ENCODE results near the gene C1orf198.
A peak's percentile ranks its signal among the peaks of the same experiment; 100 is the strongest.

Gene C1orf198, protein sequence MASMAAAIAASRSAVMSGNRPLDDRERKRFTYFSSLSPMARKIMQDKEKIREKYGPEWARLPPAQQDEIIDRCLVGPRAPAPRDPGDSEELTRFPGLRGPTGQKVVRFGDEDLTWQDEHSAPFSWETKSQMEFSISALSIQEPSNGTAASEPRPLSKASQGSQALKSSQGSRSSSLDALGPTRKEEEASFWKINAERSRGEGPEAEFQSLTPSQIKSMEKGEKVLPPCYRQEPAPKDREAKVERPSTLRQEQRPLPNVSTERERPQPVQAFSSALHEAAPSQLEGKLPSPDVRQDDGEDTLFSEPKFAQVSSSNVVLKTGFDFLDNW

DNA sequence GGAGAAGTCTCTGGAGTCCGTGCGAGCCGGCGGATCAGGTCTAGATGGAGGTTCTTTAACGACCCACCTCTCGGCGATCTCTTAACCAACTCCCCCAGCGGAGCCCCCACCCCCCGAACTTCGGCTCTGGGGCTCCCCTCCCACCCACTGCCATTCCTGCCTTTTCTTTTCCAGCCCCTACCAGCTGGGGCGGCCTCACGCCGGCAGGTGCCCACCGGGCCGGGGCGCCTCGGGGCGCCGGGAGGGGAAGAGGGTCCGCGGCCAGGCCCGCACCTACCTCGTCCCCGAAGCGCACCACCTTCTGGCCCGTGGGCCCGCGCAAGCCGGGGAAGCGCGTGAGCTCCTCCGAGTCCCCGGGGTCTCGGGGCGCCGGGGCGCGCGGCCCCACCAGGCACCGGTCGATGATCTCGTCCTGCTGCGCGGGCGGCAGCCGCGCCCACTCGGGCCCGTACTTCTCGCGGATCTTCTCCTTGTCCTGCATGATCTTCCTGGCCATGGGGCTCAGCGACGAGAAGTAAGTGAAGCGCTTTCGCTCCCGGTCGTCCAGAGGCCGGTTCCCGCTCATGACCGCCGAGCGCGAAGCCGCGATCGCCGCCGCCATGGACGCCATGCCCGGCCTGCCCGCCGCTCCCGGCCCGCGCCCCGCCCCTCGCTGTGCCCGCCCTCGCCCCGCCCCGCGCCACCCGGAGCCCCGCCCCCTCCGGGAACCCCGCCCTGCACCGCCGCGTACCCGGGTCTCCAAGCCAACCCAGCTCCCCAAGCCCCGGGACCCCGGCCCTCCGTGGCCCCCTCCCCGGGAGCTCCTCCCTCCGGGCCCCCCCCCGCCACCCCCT lies at the start of gene C1orf198:
C1orf198 (minus strand) TSS at position 619 of the 833 bp plus-strand sequence; CDS start at position 610, 9 bp downstream.
- peak; percentile 72 for DNase-seq

DNA sequence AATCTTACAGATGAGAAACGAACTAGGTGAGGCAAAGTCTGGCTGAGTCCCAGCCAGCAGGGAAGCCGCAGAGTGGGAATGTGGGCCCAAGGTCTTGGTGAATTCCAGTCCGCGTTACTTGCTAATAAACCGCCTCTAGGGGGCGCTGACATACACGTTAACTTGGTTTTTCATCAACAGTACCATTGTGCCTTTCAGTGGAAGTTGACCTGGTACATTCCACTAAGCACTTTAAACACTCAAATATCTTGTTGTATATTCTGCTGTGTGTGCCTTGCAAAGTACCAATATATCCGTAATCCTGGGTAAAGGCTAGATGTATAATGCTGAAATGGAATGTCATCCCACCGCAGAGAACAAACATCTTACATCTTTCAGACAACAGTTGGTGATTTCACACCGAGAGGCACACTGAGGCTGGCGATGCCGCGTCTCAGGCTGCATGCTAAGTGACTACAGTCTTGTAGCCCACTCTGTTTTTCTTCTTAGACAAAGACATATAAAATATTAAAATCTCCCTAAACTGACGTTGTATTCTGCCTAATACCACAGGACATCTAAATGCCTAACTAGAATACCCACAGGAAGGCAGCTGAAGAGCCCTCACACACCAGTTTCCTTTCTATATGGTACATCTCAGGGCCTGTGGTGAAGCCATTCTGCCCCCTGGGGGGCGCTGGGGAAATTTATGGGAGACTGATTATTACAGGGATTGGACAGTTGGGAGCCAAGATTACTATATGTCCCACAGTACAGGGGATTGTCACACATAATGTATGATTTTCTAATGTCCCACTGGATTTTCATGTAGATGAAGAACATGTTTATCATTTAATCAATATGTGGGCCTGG lies 49.2 kb upstream of the C1orf198 start:
- DNase-seq: peak; percentile 39

DNA sequence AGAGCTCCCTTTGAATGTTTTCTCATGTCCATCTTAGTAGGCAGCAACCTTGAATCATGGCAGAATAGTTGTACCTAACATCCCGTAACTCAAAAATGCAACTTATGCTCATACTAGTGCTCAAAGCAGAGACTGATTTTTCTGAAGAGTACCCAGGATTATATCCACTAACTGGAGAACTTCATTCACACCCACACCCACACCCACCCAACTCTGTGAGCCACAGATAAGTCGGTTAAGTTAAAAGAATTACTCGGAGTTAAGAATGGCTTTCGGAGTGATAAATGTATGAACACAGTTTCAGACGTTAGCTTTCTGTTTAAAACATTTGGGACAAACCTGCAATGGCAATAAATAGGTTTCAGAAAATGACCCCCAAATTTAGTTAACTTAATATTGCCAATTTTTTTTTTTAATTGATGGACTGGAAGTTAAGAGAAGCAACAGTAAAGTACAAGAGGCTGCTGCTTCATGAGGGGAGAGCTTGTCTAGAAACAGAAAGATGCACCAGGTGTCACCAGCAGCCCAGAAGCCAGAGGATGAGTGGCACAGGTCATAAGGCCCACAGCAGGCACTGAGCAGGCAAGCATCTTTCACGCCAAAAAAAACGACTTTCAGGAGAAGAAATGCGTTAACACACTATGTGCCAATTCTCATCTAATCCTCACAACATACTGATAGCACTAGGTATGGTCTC lies 48.4 kb upstream of the C1orf198 start:
- no peak for DNase-seq

GRCh38 chr1:230915078-230915477 lies 46.8 kb upstream of the C1orf198 start:
- no peak for DNase-seq

GRCh38 chr1:230913496-230913895 lies 45.2 kb upstream of the C1orf198 start:
- DNase-seq: no peak

GRCh38 chr1:230910755-230911117 lies 42.4 kb upstream of the C1orf198 start:
- no peak for DNase-seq

DNA sequence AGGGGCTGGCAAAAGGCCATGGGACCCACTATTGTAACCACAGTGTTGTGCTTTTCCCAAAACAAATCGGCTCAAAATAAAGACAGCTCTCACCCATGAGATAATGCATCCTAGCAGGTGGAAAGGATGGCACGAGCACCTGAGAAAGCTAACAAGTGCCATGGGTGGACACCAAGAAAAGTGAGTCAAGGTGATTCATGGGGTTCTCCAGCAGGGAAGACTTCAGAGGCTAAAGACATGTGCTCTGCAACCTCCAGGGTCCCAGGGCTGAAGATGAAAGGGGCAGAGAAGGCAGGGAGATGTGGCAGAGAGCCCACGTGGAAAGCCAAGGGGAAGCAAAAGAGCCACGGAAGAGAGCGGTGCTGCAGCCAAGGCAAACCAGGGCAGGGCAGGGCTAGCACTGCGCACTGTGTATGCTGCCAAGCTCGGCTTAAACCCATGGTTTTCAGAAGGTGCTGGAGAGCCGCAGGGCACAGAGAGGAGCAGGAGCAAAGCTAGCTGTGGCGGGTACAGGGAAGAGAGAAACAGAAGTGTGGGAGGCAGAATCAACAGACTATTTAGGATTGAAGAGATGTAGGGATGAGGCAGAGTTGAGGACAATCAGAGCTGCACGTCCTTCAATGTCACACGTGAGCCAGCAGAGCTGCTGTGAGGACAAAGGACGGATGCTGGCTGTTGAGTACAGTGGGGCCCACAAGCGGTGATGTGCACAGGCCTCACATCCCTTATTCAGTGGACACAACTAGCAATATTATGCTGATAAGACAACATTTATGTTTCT lies 41.8 kb upstream of the C1orf198 start:
- DNase-seq: no peak

- no peak for DNase-seq
Observed at GRCh38 chr1:230907472-230908205, 39.3 kb upstream of the C1orf198 start.

- DNase-seq: no peak
Observed at GRCh38 chr1:230906226-230906625, 37.9 kb upstream of the C1orf198 start.

DNA sequence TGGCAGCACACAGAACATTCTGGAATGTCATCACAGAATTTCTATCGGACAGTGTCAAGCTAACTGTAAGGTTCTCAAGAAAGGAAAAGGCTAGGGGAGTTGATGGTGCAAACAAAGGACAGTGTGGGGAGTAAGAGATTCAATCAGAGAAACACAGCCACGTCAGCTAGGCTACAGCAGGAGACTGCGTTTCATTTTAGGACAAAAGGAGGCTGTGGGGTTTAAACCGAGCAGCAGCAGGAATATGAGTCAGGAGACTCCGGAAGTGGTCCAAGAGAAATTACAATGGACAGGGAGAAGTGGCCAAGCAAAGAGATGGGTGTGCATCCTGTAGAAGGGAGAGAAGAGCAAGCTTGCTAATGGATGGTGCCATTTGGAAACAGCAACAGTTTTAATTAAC lies 37.4 kb upstream of the C1orf198 start:
- no peak for DNase-seq

- DNase-seq: no peak
Observed at GRCh38 chr1:230902349-230902923, 34.1 kb upstream of the C1orf198 start.

DNA sequence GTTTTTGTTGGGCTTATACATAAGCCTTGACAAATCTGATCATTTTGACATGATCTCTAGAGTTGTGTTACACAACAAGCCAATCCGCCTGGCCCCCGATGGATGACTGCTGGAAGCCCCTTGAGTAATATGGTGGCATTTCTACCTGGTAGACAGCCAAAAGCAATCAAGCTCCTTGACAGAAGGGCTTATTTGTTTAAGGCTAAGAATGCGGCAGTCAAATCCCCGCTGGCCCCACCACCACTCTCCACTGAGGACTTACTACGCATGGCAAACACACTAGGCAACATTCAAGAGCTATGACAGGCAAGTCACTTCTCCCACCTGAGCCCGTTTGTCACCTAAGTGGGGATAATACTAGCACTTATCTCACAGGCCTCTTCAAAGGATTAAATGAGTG lies 33.4 kb upstream of the C1orf198 start:
- DNase-seq: no peak

- no peak for DNase-seq
Observed at GRCh38 chr1:230900984-230901383, 32.7 kb upstream of the C1orf198 start.

DNA sequence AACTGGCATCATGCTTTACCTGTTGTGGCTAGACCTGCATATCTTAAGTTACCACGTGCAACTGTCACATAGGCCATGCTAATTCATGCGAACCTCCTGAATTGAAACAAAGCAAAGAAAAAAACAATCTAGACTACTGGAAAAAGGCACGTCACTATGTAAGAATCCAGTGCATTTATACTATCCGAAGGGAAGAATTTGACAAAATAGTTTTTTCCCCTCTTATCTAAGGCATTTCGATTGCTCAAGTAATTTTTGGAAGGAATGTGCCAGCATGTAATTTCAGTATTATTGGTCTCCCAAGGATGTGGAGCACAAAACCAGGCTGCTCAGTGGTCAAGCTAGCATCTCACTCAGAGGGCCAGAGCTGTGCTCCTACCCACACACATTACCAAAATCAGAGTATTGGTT lies 31.5 kb upstream of the C1orf198 start:
- DNase-seq: no peak

DNA sequence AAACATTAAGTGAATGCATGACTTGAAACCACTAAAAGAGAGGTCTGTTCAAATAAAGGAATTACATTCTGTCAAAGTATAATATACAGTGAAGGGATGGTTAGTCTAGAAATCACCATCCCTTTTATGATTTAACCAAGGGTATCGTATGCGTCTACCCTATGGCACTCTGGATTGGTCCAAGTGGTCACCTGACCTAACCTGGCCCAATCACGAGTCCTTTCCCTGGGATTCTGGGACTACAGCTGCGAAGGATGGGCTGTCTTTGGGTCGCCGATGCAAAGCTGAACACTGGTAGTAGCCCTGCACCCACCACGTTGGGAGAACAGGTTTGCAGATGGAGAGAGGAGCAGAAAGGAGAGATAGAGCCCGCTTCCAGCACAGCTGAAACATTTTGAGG lies 30.4 kb upstream of the C1orf198 start:
- no peak for DNase-seq

- no peak for DNase-seq
Observed at GRCh38 chr1:230898144-230898543, 29.8 kb upstream of the C1orf198 start.

- DNase-seq: no peak
Observed at GRCh38 chr1:230896779-230897178, 28.5 kb upstream of the C1orf198 start.

DNA sequence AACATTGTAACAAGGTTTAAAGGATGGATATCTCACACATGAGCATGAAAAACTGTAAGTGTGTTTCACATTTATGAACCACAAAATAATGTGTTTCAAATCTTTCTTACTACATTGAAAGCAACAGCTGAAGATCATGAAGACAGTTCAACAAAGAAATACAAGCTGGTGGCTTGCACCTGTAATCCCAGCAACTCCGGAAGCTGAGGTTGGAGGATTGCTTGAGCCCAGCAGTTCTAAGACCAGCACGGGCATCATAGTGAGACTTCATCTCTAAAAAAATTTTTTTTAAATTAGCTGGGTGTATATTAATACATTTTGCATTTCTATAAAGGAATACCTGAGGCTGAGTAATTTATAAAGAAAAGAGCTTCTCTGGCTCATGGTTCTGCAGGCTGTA lies 27.1 kb upstream of the C1orf198 start:
- no peak for DNase-seq

DNA sequence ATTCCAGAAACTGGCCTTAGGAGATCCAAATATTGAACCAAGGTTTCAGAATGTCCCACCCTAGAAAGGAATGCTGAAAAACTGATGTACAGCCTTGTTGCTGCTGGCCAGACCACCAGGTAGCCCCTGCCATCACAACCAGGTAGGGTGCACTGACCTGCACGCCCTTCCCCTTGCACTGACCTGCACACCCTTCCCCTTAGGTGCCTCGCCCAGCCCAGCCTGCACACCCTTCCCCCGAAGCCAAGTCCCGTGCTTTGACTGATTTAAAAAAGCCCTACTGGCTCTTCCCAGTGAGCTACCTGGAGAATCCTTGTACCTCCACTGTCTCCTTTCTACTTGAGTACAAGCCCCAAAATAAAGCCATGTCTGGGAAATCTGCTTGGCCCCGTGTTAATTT lies 26.3 kb upstream of the C1orf198 start:
- DNase-seq: no peak

- no peak for DNase-seq
Observed at GRCh38 chr1:230894032-230894431, 25.7 kb upstream of the C1orf198 start.

DNA sequence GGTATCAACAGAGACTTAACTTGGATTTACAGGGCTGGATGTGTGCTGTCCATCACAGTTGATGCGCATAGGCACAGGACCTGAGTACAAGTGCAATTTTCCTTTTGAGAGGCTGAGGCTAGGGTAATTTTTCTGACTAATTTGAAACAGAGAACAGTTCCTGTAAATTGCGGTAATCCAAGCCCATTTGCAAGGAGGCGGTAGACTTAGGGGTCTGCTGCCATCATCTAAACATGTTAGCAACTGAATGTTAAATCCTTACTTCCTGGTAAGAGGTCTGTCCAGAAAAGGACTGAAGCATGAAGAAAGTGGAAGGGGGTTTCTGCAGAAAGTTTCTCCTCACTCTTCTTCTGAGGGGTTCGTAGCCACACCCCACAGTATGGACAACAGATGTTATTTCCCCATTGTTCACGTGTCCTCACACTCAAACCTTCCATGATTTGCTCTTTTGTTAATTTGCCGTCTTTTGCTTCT lies 23.7 kb upstream of the C1orf198 start:
- no peak for DNase-seq

Data from activated effector memory CD4-positive, alpha-beta T cell treated with Interleukin-2 at 50 U/mL for 16 hours (primary cell).